GM23338 (cell line): Measurements from ENCODE around the gene ARL5A. TPM values are rescaled to one million over a fixed set of nuclear protein-coding genes. Genes with fewer than 3 reads are reported as not detected.

Source experiments
- ATAC-seq: fragments of 200-7000 bp; cut with Tn5 transposase; 3 replicates; pipeline ENCODE4 v1.9.1; 2020
- DNase-seq: peaks from one replicate; pipeline ENCODE4 v3.0.0-alpha.2; 2015; ENCODE audit warnings: low spot score
- H2AFZ ChIP-seq: fragments of 200-600 bp; sonication (generic); 2 replicates; pipeline ENCODE4 v1.8.0; 2016; ENCODE audit warnings: antibody characterized with exemption, mild to moderate bottlenecking, moderate library complexity
- H3F3A ChIP-seq: fragments of 200-600 bp; sonication (generic); replicated peaks from 2 replicates; pipeline ENCODE4 v1.8.0; 2017; ENCODE audit warnings: antibody characterized with exemption, mixed run types, low read depth
- H3K27ac ChIP-seq: fragments of 200-600 bp; sonication (generic); 2 replicates; pipeline ENCODE4 v1.6.1; 2016; ENCODE audit warnings: low read depth
- H3K27me3 ChIP-seq: fragments of 200-600 bp; sonication (generic); 2 replicates; pipeline ENCODE4 v1.8.0; 2016; ENCODE audit warnings: mild to moderate bottlenecking, mixed run types, moderate library complexity; ENCODE audit not compliant: insufficient read depth
- H3K36me3 ChIP-seq: fragments of 200-600 bp; sonication (generic); 2 replicates; pipeline ENCODE4 v1.8.0; 2016; ENCODE audit warnings: mild to moderate bottlenecking; ENCODE audit not compliant: insufficient read depth
- H3K4me1 ChIP-seq: fragments of 200-600 bp; sonication (generic); 2 replicates; pipeline ENCODE4 v1.8.0; 2016; ENCODE audit warnings: mild to moderate bottlenecking, moderate library complexity; ENCODE audit not compliant: insufficient read depth
- H3K4me2 ChIP-seq: fragments of 200-600 bp; sonication (generic); 2 replicates; pipeline ENCODE4 v1.7.1; 2017; ENCODE audit warnings: mixed run types
- H3K4me3 ChIP-seq: fragments of 200-600 bp; sonication (generic); 2 replicates; pipeline ENCODE4 v1.6.1; 2016; ENCODE audit warnings: mixed run types
- H3K79me2 ChIP-seq: fragments of 200-600 bp; sonication (generic); replicated peaks from 2 replicates; pipeline ENCODE4 v1.8.0; 2017; ENCODE audit warnings: mild to moderate bottlenecking; ENCODE audit not compliant: insufficient read depth
- H3K9me2 ChIP-seq: fragments of 200-600 bp; sonication (generic); 2 replicates; pipeline ENCODE4 v1.8.0; 2017; ENCODE audit not compliant: insufficient read depth
- H4K20me1 ChIP-seq: fragments of 200-600 bp; sonication (generic); replicated peaks from 2 replicates; pipeline ENCODE4 v1.8.0; 2017; ENCODE audit warnings: mild to moderate bottlenecking; ENCODE audit not compliant: insufficient read depth
- H3K27ac Mint-ChIP-seq: 2 replicates; pipeline ENCODE4 v1.8.0; 2020; ENCODE audit warnings: inconsistent platforms, mild to moderate bottlenecking, moderate library complexity, mixed read lengths
- H3K27me3 Mint-ChIP-seq: 3 replicates; pipeline ENCODE4 v1.8.0; 2022; ENCODE audit warnings: low read depth, mild to moderate bottlenecking, moderate library complexity, mixed read lengths, inconsistent platforms; ENCODE audit not compliant: insufficient read depth, poor library complexity
- H3K36me3 Mint-ChIP-seq: 3 replicates; pipeline ENCODE4 v1.8.0; 2021; ENCODE audit warnings: low read depth, mild to moderate bottlenecking, inconsistent platforms, moderate library complexity, mixed read lengths
- H3K4me1 Mint-ChIP-seq: 3 replicates; pipeline ENCODE4 v1.8.0; 2020; ENCODE audit warnings: mild to moderate bottlenecking, inconsistent platforms, mixed read lengths
- H3K4me3 Mint-ChIP-seq: 3 replicates; pipeline ENCODE4 v1.8.0; 2021; ENCODE audit warnings: moderate library complexity, mild to moderate bottlenecking, inconsistent platforms, mixed read lengths
- H3K9me3 Mint-ChIP-seq: 3 replicates; pipeline ENCODE4 v1.8.0; 2020; ENCODE audit warnings: moderate library complexity, mild to moderate bottlenecking, inconsistent platforms, mixed read lengths
- CREB1 ChIP-seq: fragments of 250-450 bp; sonication (Bioruptor Pico); IDR thresholded peaks from 2 replicates; pipeline ENCODE4 v1.5.0; 2020; ENCODE audit warnings: low read depth, mild to moderate bottlenecking, moderate library complexity
- CTCF ChIP-seq, 2 experiments: fragments of 200-600 bp in 1 of 2; sonication (generic) in 1 of 2; conservative IDR thresholded peaks; 2 replicates each; pipeline versions ENCODE4 v1.5.1 to v1.6.1; 2016 to 2017; ENCODE audit warnings: antibody characterized with exemption in 2 of 2, low read depth in 2 of 2, mild to moderate bottlenecking in 2 of 2, moderate library complexity in 1 of 2
- ETS1 ChIP-seq: IDR thresholded peaks from 2 replicates; pipeline ENCODE4 v1.6.1; 2016; ENCODE audit warnings: antibody characterized with exemption
- EZH2 ChIP-seq: fragments of 200-600 bp; sonication (generic); IDR thresholded peaks from one replicate; pipeline ENCODE4 v1.8.0; 2017; ENCODE audit warnings: antibody characterized with exemption, mild to moderate bottlenecking, low read depth; ENCODE audit not compliant: unreplicated experiment
- EZH2phosphoT487 ChIP-seq: fragments of 200-600 bp; sonication (generic); IDR thresholded peaks from one replicate; pipeline ENCODE4 v1.8.1; 2018; ENCODE audit warnings: antibody characterized with exemption; ENCODE audit not compliant: unreplicated experiment
- JUNB ChIP-seq: IDR thresholded peaks from one replicate; pipeline ENCODE4 v1.6.1; 2016; ENCODE audit warnings: antibody characterized with exemption; ENCODE audit not compliant: unreplicated experiment
- NANOG ChIP-seq: IDR thresholded peaks from 2 replicates; pipeline ENCODE4 v1.6.1; 2016; ENCODE audit warnings: antibody characterized with exemption, borderline replicate concordance
- POLR2AphosphoS5 ChIP-seq: IDR thresholded peaks from 2 replicates; pipeline ENCODE4 v1.6.1; 2016; ENCODE audit warnings: antibody characterized with exemption, low read depth
- REST ChIP-seq: IDR thresholded peaks from one replicate; pipeline ENCODE4 v1.6.1; 2018; ENCODE audit warnings: antibody characterized with exemption; ENCODE audit not compliant: unreplicated experiment
- STAT1 ChIP-seq: IDR thresholded peaks from one replicate; pipeline ENCODE4 v1.6.1; 2016; ENCODE audit warnings: antibody characterized with exemption; ENCODE audit not compliant: unreplicated experiment
- ZNF114 ChIP-seq: fragments of 250-450 bp; sonication (Bioruptor Pico); IDR thresholded peaks from 2 replicates; pipeline ENCODE4 v1.5.0; 2020; ENCODE audit warnings: mild to moderate bottlenecking, moderate library complexity
- ZNF331 ChIP-seq: fragments of 250-450 bp; sonication (Bioruptor Pico); IDR thresholded peaks from 2 replicates; pipeline ENCODE4 v1.5.0; 2020; ENCODE audit warnings: low read depth, mild to moderate bottlenecking, moderate library complexity
- polyA plus RNA-seq: library from polyadenylated mRNA; unstranded; fragments of >200 nt; fragmentation: Nextera tagmentation; extraction: Ambion mirVana; gene quantifications from 2 replicates; pipeline ENCODE4 v1.2.1, GENCODE V29; 2016
- total RNA-seq: library from RNA; depleted of rRNA; stranded (reverse); fragments of >200 nt; shearing (Covaris generic); gene quantifications from 2 replicates; pipeline ENCODE4 v1.2.3, GENCODE V29; 2014

The ARL5A gene
- total and polyA plus RNA-seq, 2 experiments from 2014 or later: 26.8 to 104 TPM

- no peaks in the 10 kb centered on the region for H3K27me3 ChIP-seq
- no peak overlapping the region for H3K4me3 ChIP-seq
- no peak overlapping the region for H3K4me2 ChIP-seq
- H3K36me3 Mint-ChIP-seq: peaks cover 6% of the 10 kb centered on the region; the same call in 2 of the 3 replicates
- H3K27ac Mint-ChIP-seq: no peak overlapping the region
- H3K9me2 ChIP-seq: no peaks in the 10 kb centered on the region
- TF ChIP-seq JUNB (no peak), CTCF (conservative IDR thresholded peaks at IDR 0.05; ENCODE audit: low read depth in 2 of 2) (no peak), EZH2 (no peak), ZNF114 (no peak)
- peaks cover 6% of the 10 kb centered on the region; the same call in 2 of the 3 replicates for H3K4me1 Mint-ChIP-seq
- H3K9me3 Mint-ChIP-seq: no peaks in the 10 kb centered on the region; the same call in 2 of the 3 replicates
- H3K4me3 Mint-ChIP-seq: no peak overlapping the region; the same call in 2 of the 3 replicates
- no peaks in the 10 kb centered on the region; the same call in 1 of the 2 replicates for H3K36me3 ChIP-seq
- no peaks in the 10 kb centered on the region for H3K27me3 Mint-ChIP-seq
- H2AFZ ChIP-seq: no peak overlapping the region
- H3K4me1 ChIP-seq: peaks cover 8% of the 10 kb centered on the region; the same call in 1 of the 2 replicates
- ATAC-seq: no peak
- no peaks in the 10 kb centered on the region for H3F3A ChIP-seq
- H3K79me2 ChIP-seq: no peaks in the 10 kb centered on the region
- DNase-seq: no peak
- no peak overlapping the region for H3K27ac ChIP-seq
- no peaks in the 10 kb centered on the region for H4K20me1 ChIP-seq
These were observed 37.5 kb downstream of the ARL5A start for GRCh38 chr2:151790689-151791088.

GRCh38 chr2:151789055-151789834, 39.0 kb downstream of the ARL5A start:
- Histone ChIP-seq H3K4me2 (no peak overlapping the region), H4K20me1 (no peaks in the 10 kb centered on the region), H3K4me1 (peaks cover 8% of the 10 kb centered on the region; the same call in 1 of the 2 replicates), H3K36me3 (no peaks in the 10 kb centered on the region; the same call in 1 of the 2 replicates), H2AFZ (no peak overlapping the region), H3K9me2 (no peaks in the 10 kb centered on the region), H3K27ac (no peak overlapping the region), H3K79me2 (no peaks in the 10 kb centered on the region), H3K4me3 (no peak overlapping the region), H3F3A (no peaks in the 10 kb centered on the region), H3K27me3 (no peaks in the 10 kb centered on the region)
- H3K4me1 Mint-ChIP-seq: peaks cover 6% of the 10 kb centered on the region; the same call in 2 of the 3 replicates
- no peaks in the 10 kb centered on the region for H3K27me3 Mint-ChIP-seq
- no peak overlapping the region for H3K27ac Mint-ChIP-seq
- no peaks in the 10 kb centered on the region; the same call in 2 of the 3 replicates for H3K9me3 Mint-ChIP-seq
- no peak for DNase-seq
- no peak overlapping the region for H3K4me3 Mint-ChIP-seq
- H3K36me3 Mint-ChIP-seq: peaks cover 6% of the 10 kb centered on the region
- ATAC-seq: no peak
- no peak for TF ChIP-seq NANOG
- no peak for TF ChIP-seq ETS1
- TF ChIP-seq CTCF (conservative IDR thresholded peaks at IDR 0.05; ENCODE audit: low read depth in 2 of 2): no peak
- no peak for TF ChIP-seq JUNB
- TF ChIP-seq EZH2phosphoT487: no peak
- TF ChIP-seq EZH2: no peak
- no peak for TF ChIP-seq STAT1
- TF ChIP-seq POLR2AphosphoS5: no peak
- TF ChIP-seq ZNF114: no peak
- TF ChIP-seq ZNF331: no peak
- TF ChIP-seq REST: no peak
- no peak for TF ChIP-seq CREB1 (CRISPR knock-in tag)
